Renal cortex interstitium (tissue), 11 donors: ENCODE measurements around the gene MBP. TPM values are rescaled to one million over a fixed set of nuclear protein-coding genes. Genes with fewer than 3 reads are reported as not detected.
"Not testable (repeated sequence)": the region's sequence is repeated elsewhere in the genome, so short reads cannot be mapped to it uniquely, and the experiment has no call there.

Experiments
- DNase-seq, 11 donors: peaks; one replicate each; pipeline ENCODE4 v3.0.0-alpha.2; 2013; ENCODE audit warnings: low read depth in 9 of 11, low spot score in 4 of 11; ENCODE audit errors: extremely low read depth in 1 of 11
- polyA plus RNA-seq, 3 donors: library from polyadenylated mRNA; unstranded; fragments of 120-200 nt; gene quantifications; one replicate each; pipeline ENCODE4 v1.2.1, GENCODE V29; 2013; ENCODE audit not compliant: insufficient read length in 3 of 3

Gene MBP
- polyA plus RNA-seq, 3 donors, result 16.9 to 18.5 (median 17.0) TPM

DNA sequence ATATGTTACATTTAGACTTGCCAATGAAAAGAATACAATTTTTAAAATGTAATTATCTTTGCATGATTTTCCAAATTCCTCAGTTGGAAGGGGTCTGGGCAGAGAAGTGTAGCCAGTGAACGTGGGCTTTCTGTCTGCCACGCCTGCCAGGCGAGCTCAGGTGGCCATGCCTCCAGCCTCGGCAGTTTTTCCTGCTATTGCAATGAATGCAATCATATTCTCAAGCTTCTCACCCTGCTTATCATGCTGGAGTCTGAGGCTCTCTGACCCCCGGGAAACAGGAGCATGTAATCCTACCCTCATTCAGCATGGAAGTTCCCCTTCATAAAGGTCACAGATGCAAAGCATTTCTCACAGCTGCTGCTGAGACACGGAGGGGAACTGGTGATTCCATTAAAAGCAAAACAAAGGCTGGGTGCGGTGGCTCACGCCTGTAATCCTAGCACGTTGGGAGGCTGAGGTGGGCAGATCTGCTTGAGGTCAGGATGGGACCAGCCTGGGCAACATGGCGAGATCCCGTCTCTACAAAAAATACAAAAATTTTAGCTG is 154.8 kb downstream of the MBP start:
- no peak for DNase-seq

GRCh38 chr18:76977108-76977621 is 155.4 kb downstream of the MBP start:
- DNase-seq, result no peak

DNA sequence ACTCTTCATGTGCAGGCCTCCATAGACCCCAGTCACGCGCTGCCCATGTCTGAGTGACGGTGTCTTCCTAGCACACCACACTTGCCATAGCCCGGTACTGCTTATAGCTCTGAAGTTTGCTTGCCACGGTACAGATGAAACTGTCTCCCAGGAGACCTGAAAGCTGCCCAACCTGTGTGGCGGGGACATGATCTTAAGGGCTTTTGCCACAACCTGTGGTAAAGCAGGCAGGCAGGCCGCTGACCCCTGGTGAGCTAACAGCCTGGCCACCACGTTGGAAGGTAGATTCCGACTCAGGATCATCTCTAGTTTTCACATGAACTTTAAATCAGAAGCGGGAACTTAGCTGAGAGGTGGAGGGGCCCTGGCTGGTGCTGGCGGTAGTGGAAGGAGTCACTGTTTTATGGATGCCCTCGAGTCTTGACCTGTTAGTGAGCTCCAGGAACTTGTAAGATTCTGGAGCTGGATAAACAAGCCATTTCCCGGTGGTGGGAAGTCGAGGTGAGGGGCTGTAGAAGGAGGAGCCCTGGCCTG is 156.9 kb downstream of the MBP start:
- DNase-seq, result no peak

- DNase-seq, result no peak
These were observed 158.2 kb downstream of the MBP start for GRCh38 chr18:76974386-76974785.

- no peak for DNase-seq
These were observed 158.9 kb downstream of the MBP start for GRCh38 chr18:76973520-76974266.

DNA sequence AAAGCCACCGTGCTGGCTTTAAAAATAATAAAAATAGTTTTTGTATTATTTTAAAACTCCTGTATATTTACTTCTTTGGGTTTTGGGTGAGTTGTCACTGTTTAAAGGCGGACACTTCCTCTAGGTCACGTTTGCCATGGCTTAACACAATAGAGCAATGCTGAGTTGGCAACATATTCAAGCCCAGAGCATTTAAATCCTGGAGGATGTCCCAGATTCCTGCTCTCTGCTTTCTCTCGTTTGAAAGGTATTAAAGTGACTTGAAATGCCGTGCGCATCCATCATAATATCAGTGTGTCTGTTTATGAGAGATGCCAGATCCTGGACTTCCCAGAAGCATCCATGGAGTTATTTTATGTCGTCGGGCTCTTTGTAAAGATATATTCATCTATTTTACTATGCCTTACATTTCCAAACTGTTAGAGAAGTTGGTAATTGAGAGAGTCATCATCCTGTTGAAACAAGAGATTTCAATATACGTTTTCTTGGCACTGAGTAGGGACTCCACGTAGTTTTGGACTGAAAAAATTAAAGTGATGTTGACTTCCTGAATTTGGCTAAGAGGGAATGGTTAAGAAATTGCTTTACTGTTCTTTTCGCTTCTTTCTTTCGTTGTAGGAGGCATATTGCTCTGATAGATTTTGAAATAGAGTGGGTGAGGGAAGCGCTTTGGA is 159.6 kb downstream of the MBP start:
- DNase-seq, result no peak

DNA sequence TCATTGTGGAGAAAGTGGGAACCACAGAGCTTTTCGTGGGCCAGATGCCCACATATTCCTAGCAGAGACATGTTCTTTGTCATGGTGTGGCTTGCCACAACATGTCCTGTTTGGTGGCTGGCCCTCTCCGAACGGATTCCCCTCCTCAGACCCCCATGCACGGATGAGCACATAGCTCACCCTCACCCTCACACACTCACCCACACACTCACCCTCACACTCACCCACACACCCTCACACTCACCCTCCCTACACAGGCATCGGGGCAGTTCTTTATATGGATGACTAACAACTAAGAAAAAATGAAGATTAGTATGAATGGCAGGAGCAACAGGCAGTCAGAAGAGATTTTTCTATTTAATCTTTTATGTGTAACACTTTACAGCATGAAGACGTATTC is 160.3 kb downstream of the MBP start:
- DNase-seq, result no peak

GRCh38 chr18:76970770-76971559 is 161.6 kb downstream of the MBP start:
- DNase-seq, result no peak

GRCh38 chr18:76967721-76968472 is 164.7 kb downstream of the MBP start:
- DNase-seq, result no peak

- not testable (repeated sequence) for DNase-seq
These were observed 165.3 kb downstream of the MBP start for GRCh38 chr18:76967299-76967698.

- DNase-seq, result not testable (repeated sequence)
These were observed 166.9 kb downstream of the MBP start for GRCh38 chr18:76965555-76966151.

DNA sequence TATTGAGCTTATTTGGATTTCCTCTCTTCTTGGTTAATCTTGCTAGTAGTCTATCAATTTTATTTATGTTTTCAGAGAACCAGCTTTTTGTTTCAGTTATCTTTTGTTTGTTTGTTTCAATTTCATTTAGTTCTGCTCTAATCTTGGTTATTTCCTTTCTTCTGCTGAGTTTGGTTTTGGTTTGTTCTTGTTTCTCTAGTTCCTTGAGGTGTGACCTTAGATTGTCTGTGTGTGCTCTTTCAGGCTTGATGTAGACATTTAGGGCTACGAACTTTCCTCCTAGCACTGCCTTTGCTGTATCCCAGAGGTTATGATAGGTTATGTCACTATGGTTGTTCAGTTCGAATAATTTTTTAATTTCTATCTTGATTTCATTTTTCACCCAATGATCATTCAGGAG is 168.6 kb downstream of the MBP start:
- DNase-seq, result no peak

DNA sequence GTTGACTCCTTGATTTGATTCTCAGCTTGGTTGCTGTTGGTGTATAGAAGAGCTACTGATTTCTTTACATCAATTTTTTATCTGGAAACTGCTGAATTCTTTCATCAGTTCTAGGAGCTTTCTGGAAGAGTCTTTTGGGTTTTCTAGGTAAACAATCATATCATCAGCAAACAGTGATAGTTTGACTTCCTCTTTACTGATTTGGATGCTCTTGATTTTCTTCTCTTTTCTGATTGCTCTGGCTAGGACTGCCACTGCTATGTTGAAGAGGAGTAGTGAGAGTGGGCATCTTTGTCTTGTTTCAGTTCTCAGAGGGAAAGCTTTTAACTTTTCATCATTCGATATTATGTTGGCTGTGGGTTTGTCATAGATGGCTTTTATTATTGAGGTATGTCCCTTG is 169.7 kb downstream of the MBP start:
- DNase-seq, result no peak

DNA sequence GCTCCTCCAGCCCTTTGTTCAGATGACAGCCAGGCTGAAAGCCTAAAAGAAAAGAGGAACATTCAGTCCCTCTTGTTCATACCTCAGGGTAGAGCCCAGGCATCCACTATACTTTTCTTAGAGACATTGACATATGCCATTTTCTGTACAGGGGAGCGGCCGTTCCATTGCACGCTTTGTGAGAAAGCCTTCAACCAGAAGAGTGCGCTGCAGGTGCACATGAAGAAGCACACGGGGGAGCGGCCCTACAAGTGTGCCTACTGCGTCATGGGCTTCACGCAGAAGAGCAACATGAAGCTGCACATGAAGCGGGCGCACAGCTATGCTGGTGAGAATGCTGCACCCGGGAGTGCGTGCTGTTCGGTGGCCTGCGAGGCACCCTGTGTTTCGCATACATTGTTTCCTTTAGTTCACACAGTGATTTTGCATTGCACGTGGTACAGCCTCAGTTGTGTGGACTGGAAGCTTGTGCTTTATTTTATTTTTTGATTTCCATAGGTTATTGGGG is 172.0 kb downstream of the MBP start:
- DNase-seq, result no peak

GRCh38 chr18:76959605-76960004 is 173.0 kb downstream of the MBP start:
- no peak for DNase-seq

DNA sequence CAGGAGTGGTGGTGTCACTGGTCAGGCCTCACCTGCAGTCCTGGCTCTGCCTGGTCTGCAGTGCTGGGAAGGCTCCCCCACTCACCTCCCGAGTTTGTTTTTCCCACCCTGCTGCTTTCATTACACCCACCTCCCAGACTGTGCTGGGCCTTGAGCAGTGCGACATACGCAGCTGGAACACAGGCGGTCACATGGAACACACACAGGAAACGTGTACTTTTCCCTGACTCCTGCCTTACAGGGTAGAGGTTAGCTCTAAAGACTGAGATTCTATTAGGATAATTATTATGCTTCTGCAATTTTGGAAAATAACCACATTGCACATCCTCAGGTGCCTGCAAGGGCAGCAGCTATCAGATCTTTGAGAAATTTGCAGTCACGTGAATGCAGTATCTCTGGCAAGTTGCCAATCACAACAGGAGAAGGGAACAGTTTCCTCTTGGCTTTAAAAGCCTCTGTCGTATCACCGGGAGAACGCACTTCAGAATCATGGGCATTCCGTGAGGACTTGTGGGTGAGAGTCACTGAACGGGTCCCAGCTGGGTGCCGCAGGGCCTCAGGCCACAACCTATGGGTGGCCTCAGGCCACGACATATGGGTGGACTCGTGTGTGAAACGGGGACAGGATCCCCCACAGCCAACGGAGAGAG is 173.8 kb downstream of the MBP start:
- peak in 3 of 11 donors; percentile 40 to 52 (median 46) for DNase-seq
